Skeletal muscle tissue (tissue), 4 donors: Measurements from ENCODE around the gene CMC1. TPM values are rescaled to one million over a fixed set of nuclear protein-coding genes. Genes with fewer than 3 reads are reported as not detected.

Source experiments
- H3K27ac ChIP-seq: one replicate; pipeline ENCODE4 v1.7.0; 2013; ENCODE audit warnings: mild to moderate bottlenecking, low read depth, low read length, inconsistent platforms
- H3K27me3 ChIP-seq, 3 donors: one replicate each; pipeline ENCODE4 v1.7.0; 2013; ENCODE audit warnings: low read length in 3 of 3; ENCODE audit not compliant: control insufficient read depth in 3 of 3, insufficient read depth in 3 of 3
- H3K36me3 ChIP-seq, 3 donors: one replicate each; pipeline ENCODE4 v1.7.0; 2013; ENCODE audit warnings: low read length in 3 of 3; ENCODE audit not compliant: control insufficient read depth in 3 of 3, insufficient read depth in 3 of 3
- H3K4me1 ChIP-seq, 3 donors: one replicate each; pipeline ENCODE4 v1.7.0; 2013; ENCODE audit warnings: low read length in 3 of 3, mild to moderate bottlenecking in 3 of 3; ENCODE audit not compliant: control insufficient read depth in 3 of 3, insufficient read depth in 3 of 3
- H3K4me3 ChIP-seq, 3 donors: one replicate each; pipeline ENCODE4 v1.7.0; 2013; ENCODE audit warnings: low read length in 3 of 3
- H3K9ac ChIP-seq, 3 donors: one replicate each; pipeline ENCODE4 v1.7.0; 2013; ENCODE audit warnings: low read length in 3 of 3, mild to moderate bottlenecking in 3 of 3, moderate library complexity in 2 of 3, low read depth in 1 of 3
- H3K9me3 ChIP-seq, 3 donors: one replicate each; pipeline ENCODE4 v1.7.0; 2013; ENCODE audit warnings: low read length in 3 of 3; ENCODE audit not compliant: control insufficient read depth in 3 of 3
- total RNA-seq: library from RNA; depleted of rRNA; stranded (reverse); fragments of >200 nt; gene quantifications from one replicate; pipeline ENCODE4 v1.2.3, GENCODE V29; 2014
- donor health status: Osteomylitis.

Gene CMC1
- total RNA-seq, 1 donor from 2014 or later, result 5.2 TPM

GRCh38 chr3:28320981-28321380, 79.6 kb downstream of the CMC1 start:
- no peak overlapping the region for H3K27ac ChIP-seq
- no peaks in the 10 kb centered on the region for H3K9me3 ChIP-seq
- no peak overlapping the region for H3K4me3 ChIP-seq
- peaks cover 0 to 29% (median 23%) of the 10 kb centered on the region in 3 donors for H3K36me3 ChIP-seq
- H3K4me1 ChIP-seq, result no peaks in the 10 kb centered on the region
- H3K9ac ChIP-seq, result no peak overlapping the region
- H3K27me3 ChIP-seq, result no peaks in the 10 kb centered on the region

DNA sequence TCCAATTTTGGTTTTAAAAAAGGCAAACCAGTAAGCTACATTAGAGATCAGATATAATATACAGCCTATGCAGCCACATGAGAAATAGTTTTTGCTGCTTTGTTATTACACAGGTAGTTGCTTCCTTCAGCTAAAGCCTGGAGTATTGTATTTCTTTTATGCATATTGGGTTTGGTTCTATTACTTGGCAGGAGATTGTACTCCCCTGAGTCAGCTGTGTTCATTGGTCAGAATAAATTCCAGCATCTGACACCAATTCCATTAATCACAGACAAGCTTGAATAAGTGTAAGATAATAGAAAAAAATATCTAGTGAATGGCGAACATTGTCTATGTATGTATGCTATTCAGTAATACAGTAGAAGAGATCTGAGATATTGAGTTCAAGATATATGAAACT, 81.0 kb downstream of the CMC1 start:
- H3K4me1 ChIP-seq, result no peaks in the 10 kb centered on the region

DNA sequence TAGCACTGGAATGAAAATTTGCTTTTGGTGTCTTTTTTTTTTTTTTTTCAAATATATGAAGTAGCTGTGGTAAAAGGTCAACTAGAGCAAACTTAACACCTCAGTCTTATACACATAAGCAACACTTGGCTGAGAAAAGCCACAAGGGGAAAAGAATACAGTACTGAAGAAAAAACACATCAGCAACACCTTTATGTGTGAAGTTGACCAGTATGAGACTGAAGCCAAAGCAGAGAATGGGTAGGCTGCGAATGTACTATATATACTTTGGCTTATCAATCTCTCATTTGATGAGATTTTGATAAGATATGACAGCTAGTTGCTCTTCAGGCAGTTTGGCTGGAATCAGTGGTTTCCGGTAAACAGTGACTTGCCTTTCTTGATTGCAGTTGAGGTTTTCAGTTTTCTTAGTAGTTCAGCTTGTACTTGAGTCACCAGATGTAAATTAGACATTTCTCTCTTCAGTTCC, 85.1 kb downstream of the CMC1 start:
- Histone ChIP-seq H3K27ac (no peak overlapping the region), H3K27me3 (no peaks in the 10 kb centered on the region), H3K4me3 (no peak overlapping the region), H3K36me3 (peaks cover 3 to 33% (median 20%) of the 10 kb centered on the region in 3 donors), H3K4me1 (no peaks in the 10 kb centered on the region), H3K9ac (no peak overlapping the region), H3K9me3 (no peaks in the 10 kb centered on the region)

More for the DNA sequence above, 81.0 kb downstream of the CMC1 start:
- Histone ChIP-seq H3K9ac (no peak overlapping the region), H3K27me3 (no peaks in the 10 kb centered on the region), H3K27ac (no peak overlapping the region), H3K36me3 (peaks cover 3 to 35% (median 30%) of the 10 kb centered on the region in 3 donors), H3K9me3 (no peaks in the 10 kb centered on the region), H3K4me3 (no peak overlapping the region)

DNA sequence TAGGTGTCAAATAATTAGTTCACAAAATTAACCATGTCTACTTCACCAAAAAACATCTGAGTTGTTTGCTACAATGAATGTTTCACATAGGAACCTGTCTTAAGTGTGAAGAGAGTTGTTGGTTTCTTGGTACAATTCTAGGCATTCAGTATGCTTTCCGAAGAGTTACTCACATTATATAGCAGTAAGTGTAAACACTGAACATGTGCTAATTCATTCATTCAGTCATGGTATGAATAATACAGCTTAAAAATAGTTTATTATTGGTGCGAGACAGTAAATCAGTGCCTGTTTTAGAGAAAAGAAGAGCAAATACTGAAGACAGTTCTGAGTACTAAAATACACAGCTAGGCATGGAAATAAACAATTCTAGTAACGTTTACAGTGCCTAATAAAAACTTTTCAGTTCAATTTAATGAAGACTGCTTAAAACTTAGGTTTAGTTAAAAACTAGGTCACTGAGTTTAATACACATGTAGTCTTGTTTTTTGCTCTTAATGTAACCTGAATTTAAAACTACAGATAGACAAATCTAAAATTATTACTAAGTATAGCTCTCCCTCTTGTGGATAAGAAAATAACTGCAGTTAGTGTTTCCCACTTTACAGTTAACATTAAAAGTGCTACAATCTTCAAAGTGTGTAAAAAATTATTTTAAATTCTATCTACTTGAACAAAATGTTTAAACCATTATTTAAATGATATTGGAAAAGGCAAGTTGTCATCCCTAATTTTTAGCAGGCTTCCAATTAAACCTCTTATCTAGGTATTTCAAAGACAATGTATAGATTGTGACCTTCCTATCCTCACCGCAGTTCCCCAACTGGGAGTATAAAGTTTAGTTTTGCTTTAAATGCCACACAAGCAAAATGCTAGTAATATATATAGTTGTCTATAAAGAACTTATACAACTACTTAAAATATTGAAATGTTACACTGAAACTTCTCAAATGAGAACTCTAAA, 87.1 kb downstream of the CMC1 start:
- no peak overlapping the region for H3K4me3 ChIP-seq
- no peaks in the 10 kb centered on the region for H3K9me3 ChIP-seq
- H3K4me1 ChIP-seq, result no peaks in the 10 kb centered on the region
- H3K27me3 ChIP-seq, result no peaks in the 10 kb centered on the region
- peaks cover 3 to 33% (median 23%) of the 10 kb centered on the region in 3 donors for H3K36me3 ChIP-seq
- H3K27ac ChIP-seq, result no peak overlapping the region
- no peak overlapping the region for H3K9ac ChIP-seq

DNA sequence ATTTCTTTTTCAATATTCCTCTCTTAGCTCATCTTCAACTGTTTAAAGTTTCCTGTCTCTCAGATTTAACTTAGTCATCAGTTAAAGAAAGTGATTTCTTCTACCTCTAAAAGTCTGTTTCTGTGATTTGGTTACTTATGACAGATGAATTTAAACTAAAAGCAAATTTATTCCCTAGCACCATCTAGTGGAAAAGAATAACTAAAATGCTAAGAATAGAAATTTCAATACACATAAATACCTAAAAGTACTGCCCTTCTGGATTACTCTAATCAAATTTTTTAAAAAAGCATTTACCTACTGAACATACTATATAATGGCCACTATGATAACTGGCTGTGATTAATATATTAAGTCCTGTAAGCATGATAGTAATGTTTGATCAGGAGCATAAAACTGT, 93.1 kb downstream of the CMC1 start:
- no peak overlapping the region for H3K4me3 ChIP-seq
- H3K36me3 ChIP-seq, result peaks cover 3 to 32% (median 23%) of the 10 kb centered on the region in 3 donors
- no peak overlapping the region for H3K9ac ChIP-seq
- H3K9me3 ChIP-seq, result no peaks in the 10 kb centered on the region
- H3K4me1 ChIP-seq, result no peaks in the 10 kb centered on the region
- no peaks in the 10 kb centered on the region for H3K27me3 ChIP-seq
- H3K27ac ChIP-seq, result no peak overlapping the region

- Histone ChIP-seq H3K4me3 (no peak overlapping the region), H3K4me1 (no peaks in the 10 kb centered on the region), H3K9me3 (no peaks in the 10 kb centered on the region), H3K36me3 (peaks cover 3 to 32% (median 19%) of the 10 kb centered on the region in 3 donors), H3K9ac (no peak overlapping the region), H3K27ac (no peak overlapping the region), H3K27me3 (no peaks in the 10 kb centered on the region)
These were observed 93.8 kb downstream of the CMC1 start for GRCh38 chr3:28335246-28335645.

DNA sequence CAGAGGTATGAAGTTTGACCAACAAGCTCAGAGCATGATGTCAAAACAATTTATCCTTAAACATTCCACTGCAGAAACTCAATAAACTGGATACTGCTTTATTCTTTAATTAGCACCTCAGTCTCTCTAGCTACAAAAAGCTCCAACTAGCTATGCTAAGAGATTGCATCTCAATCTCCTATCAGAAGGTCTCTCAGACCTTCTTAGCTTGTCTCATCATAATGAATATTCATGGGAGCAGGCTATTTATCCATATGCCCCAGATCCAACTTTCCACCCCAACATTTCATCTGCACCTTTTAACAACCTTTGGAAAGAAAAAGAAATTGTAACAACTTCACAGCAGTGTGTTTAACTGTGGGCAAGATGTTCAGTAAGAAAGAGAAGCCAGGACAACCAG, 95.8 kb downstream of the CMC1 start:
- Histone ChIP-seq H3K4me3 (no peak overlapping the region), H3K4me1 (no peaks in the 10 kb centered on the region), H3K9me3 (no peaks in the 10 kb centered on the region), H3K27ac (no peak overlapping the region), H3K9ac (no peak overlapping the region), H3K36me3 (peaks cover 3 to 32% (median 19%) of the 10 kb centered on the region in 3 donors), H3K27me3 (no peaks in the 10 kb centered on the region)

DNA sequence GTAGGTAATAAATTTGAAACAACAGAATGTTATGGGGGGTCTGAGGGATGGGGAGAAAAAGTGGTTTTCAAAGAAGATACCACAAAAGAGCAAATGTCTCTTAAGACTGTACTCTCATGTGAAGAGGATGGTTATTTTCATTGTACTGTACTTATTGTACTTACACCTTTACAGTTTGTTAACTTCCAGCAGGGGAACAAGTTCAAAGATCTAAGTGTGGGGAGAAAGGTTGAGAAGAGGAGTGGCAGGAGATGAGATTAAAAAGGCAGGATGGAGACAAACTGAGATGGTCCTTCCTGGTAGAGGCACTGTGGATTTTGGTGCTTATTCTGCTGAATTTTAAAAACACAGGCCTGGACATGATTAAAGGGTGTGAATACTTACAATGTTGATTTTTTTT, 101.7 kb downstream of the CMC1 start:
- peaks cover 8 to 20% (median 18%) of the 10 kb centered on the region in 3 donors for H3K4me1 ChIP-seq
- H3K9ac ChIP-seq, result no peak overlapping the region
- H3K27ac ChIP-seq, result no peak overlapping the region
- H3K36me3 ChIP-seq, result peaks cover 3 to 6% (median 3%) of the 10 kb centered on the region in 3 donors
- no peaks in the 10 kb centered on the region for H3K9me3 ChIP-seq
- no peak overlapping the region for H3K4me3 ChIP-seq
- H3K27me3 ChIP-seq, result no peaks in the 10 kb centered on the region

- H3K27ac ChIP-seq, result no peak overlapping the region
- H3K9me3 ChIP-seq, result no peaks in the 10 kb centered on the region
- no peaks in the 10 kb centered on the region for H3K36me3 ChIP-seq
- H3K27me3 ChIP-seq, result no peaks in the 10 kb centered on the region
- no peak overlapping the region for H3K9ac ChIP-seq
- peaks cover 10 to 24% (median 18%) of the 10 kb centered on the region in 3 donors for H3K4me1 ChIP-seq
- H3K4me3 ChIP-seq, result no peak overlapping the region
These were observed 104.3 kb downstream of the CMC1 start for GRCh38 chr3:28345690-28346089.
